Stimulated activated CD8-positive, alpha-beta memory T cell treated with anti-CD3 and anti-CD28 coated beads, Interleukin-7, amount 100 ng/mL, for 48 hours (primary cell): Measurements from ENCODE around the gene PCDHA6.
"Not testable (repeated sequence)": the region's sequence is repeated elsewhere in the genome, so short reads cannot be mapped to it uniquely, and the experiment has no call there.

Experiments
- DNase-seq, 2 donors: peaks; one replicate each; pipeline ENCODE4 v3.0.0-alpha.2; 2020; ENCODE audit warnings: low read depth in 1 of 2; ENCODE audit errors: extremely low read depth in 1 of 2

The PCDHA6 gene

GRCh38 chr5:140827704-140828361 is at the start of gene PCDHA6:
Gene PCDHA6 (plus strand): TSS chr5:140827960. CDS start chr5:140828092, 132 bp downstream.
- no peak for DNase-seq

GRCh38 chr5:140780512-140780911 is 47.2 kb upstream of the PCDHA6 start:
- no peak for DNase-seq

- no peak for DNase-seq
Observed at GRCh38 chr5:140785905-140786686, 41.7 kb upstream of the PCDHA6 start, which contains the start of gene PCDHA1. Gene PCDHA1 (plus strand): TSS chr5:140786140.

- not testable (repeated sequence) for DNase-seq
Observed at GRCh38 chr5:140787422-140787821, 40.3 kb upstream of the PCDHA6 start.

GRCh38 chr5:140787849-140788504 is 39.8 kb upstream of the PCDHA6 start:
- not testable (repeated sequence) for DNase-seq

GRCh38 chr5:140791089-140791488 is 36.7 kb upstream of the PCDHA6 start:
- no peak for DNase-seq

- no peak for DNase-seq
Observed at GRCh38 chr5:140794595-140795258, 33.0 kb upstream of the PCDHA6 start, which contains the start of gene PCDHA2. Gene PCDHA2 (plus strand): TSS chr5:140794852.

- DNase-seq: no peak
Observed at GRCh38 chr5:140795259-140795641, 32.5 kb upstream of the PCDHA6 start.

- DNase-seq: not testable (repeated sequence)
Observed at GRCh38 chr5:140796072-140796717, 31.6 kb upstream of the PCDHA6 start.

GRCh38 chr5:140796718-140797095 is 31.1 kb upstream of the PCDHA6 start:
- DNase-seq: no peak

- no peak for DNase-seq
Observed at GRCh38 chr5:140800816-140801493, 26.8 kb upstream of the PCDHA6 start, which contains the start of gene PCDHA3. Gene PCDHA3 (plus strand): TSS chr5:140801057.

GRCh38 chr5:140801494-140801841 is 26.3 kb upstream of the PCDHA6 start:
- no peak for DNase-seq

GRCh38 chr5:140802381-140802780 is 25.4 kb upstream of the PCDHA6 start:
- DNase-seq: not testable (repeated sequence)

GRCh38 chr5:140802781-140803271 is 24.9 kb upstream of the PCDHA6 start:
- DNase-seq: no peak

GRCh38 chr5:140806834-140807775 is 20.7 kb upstream of the PCDHA6 start, which contains the start of gene PCDHA4:
Gene PCDHA4 (plus strand): TSS chr5:140807068.
- no peak for DNase-seq

GRCh38 chr5:140808241-140808888 is 19.4 kb upstream of the PCDHA6 start:
- DNase-seq: not testable (repeated sequence)

- DNase-seq: no peak
Observed at GRCh38 chr5:140808889-140809291, 18.9 kb upstream of the PCDHA6 start.
